ENCODE measurements around the gene BASP1.
"Not testable (repeated sequence)": the region's sequence is repeated elsewhere in the genome, so short reads cannot be mapped to it uniquely, and the experiment has no call there.

BASP1 gene, protein sequence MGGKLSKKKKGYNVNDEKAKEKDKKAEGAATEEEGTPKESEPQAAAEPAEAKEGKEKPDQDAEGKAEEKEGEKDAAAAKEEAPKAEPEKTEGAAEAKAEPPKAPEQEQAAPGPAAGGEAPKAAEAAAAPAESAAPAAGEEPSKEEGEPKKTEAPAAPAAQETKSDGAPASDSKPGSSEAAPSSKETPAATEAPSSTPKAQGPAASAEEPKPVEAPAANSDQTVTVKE

DNA sequence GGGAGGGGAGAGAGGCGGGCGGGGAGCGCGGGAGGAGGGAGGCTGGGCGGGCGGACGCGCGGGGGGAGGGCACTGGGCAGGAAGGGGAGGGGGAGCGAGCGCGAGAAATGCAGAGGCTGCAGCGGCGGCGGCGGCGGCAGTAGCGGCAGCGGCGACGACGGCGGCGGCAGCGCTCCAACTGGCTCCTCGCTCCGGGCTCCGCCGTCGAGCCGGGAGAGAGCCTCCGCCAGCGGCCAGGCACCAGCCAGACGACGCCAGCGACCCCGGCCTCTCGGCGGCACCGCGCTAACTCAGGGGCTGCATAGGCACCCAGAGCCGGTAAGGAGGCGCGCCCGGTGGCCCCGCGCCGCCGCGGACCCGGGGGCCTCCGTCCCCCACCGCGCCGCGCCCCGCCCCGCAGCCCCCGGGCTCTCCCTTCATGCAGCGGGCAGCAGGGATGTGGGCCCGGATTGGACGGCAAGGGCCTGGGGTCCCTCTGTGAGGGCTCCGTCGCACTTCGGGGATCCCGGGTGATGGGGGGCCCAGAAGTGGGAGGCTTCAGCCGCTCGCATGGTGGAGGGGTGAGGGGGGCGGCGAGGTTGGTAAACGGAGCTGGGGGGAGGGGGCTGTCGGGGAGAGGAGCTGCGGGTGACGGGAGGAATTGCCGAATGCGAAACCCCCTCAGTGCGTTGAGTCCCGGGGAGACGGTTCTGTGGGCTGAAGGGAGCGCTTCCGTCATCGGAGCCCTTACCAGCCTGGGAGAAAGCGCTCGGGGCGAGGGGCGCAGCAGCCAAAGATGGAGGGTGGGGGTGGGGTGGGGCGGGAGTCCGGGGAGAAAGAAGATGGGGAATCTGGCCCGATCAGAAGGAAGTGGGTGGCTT, at the start of gene BASP1:
BASP1 (plus strand) TSS at position 139 of the 860 bp plus-strand sequence. CDS start 57,586 bp downstream, outside the sequence.
- no peak for DNase-seq

DNA sequence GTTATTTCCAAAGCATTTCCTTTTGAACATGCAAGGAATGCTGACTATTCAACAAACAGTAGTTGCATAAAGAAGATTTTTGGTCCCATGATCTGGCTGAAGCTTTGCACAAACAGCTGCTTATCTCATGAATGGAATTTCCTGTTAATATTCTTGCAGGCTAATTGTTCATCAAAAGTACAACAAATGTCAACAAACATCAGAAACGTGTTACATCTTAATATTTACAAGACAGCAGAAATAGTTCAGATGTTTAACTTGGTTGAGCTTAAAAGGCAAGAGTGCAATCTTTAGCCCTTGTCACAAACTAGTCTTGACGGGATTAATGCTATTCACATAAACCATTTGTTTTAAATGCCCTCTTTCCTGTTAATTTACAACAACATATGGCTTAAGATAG, 47.9 kb upstream of the BASP1 start:
- no peak for DNase-seq

DNA sequence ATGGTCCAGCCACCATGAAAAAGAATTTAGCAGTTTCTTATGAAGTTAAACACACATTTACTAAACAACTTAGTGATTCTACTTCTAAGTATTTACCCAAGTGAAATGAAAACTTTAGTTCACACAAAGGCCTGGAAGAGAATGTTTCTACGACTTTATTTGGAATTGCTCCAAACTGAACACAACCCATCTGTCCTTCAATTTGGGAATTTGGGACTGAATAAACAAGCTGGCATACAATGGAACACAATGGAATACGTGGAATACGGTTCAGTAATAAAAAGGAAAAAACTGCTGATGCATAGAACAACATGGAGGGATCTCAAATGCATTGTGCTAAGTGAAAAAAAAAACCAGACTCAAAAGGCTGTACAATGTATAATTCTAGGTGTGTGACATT, 44.6 kb upstream of the BASP1 start:
- DNase-seq, result no peak

DNA sequence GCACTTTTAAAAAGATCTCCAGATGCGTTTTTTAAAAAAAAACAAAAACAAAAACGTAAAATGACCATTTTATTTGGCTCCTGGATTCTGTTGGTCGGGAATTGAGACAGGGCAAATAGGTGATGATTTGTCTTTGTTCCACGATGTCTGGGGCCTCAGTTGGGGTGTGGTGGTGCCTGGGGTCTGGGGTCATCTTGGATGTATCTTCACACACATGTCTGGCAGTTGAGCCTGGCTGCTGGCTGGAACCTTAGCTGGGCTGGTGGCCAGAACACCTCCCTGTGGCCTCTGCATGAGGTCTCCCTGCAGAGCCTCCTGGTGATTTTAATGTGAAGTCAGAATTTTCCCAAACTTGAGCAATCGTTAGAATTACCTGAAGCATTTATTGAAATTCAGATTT, 42.5 kb upstream of the BASP1 start:
- DNase-seq, result no peak

DNA sequence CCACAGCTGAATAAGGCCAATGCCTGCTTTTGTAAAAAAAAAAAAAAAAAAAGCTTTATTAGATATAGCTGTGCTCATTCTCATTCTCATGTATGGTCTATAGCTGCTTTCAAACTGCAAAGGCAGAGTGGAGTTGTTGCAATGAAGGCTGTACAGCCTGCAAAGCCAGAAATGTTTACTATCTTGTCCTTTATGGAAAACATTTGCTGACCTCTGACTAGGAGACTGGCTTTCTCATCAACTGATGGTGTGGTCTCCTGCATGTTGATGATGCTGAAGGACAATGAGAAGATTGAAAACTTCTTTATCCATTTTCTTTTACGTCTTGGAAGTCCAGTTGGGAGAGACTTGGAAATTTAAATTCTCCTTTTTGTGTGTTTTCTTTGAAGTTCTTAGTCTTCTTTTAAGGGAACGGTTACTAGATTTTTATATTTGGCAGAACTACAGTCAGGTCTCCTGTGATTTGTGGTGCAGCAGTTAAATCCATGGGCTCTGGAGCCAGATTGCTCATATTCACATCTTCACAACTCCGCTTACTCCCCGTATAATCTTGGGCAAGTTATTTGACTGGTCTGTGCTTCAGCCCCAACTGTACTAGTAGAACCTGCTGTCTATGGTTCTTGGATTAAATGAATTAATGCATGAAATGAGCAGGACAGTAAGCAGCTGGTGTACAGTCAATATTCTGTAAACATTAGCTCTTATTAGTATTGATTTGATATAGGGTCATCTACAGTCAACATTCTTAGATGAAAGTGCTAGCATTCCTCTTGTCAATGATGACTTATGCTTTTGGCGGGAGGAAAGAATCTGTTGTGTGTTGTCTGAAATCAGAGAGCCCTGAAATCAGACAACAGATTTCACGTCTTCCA, 39.7 kb upstream of the BASP1 start:
- no peak for DNase-seq

DNA sequence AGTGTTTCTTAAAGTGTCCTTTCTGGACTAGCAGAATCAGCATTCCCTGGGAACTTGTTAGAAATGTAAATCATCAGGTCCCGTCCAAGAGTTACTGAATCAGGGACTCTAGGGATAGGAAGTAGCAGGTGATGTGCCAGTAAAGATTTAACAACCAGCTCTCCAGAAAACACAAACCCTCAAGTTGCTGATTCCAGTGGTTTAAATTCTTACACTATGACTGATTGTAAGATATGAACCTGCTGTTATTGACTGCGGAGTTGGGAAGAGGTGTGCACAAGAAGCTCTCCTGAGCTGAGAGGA, 39.1 kb upstream of the BASP1 start:
- no peak for DNase-seq

DNA sequence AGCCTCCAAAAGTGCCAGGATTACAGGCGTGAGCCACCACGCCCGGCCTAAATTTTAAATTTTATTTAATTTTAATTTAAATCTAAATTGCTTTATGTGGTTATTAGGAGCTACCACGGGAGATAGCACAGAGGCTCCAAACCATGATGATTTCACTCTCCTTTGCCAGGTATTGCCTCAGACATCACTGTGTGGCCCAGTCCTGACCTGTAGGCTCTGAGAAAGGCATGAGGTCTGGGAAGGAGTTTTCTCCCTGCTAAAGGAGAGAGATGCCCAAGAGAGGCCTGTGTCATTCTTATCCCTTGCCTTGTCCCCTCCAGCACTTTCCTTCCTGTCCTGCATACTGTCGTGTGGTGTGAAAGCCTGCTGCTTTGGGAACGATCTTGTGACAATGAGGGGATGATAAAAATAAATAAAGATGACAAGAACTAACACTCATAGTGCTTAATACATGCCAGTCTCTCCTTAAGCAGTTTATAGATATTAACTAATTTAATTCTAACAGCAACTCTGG, 37.0 kb upstream of the BASP1 start:
- no peak for DNase-seq

DNA sequence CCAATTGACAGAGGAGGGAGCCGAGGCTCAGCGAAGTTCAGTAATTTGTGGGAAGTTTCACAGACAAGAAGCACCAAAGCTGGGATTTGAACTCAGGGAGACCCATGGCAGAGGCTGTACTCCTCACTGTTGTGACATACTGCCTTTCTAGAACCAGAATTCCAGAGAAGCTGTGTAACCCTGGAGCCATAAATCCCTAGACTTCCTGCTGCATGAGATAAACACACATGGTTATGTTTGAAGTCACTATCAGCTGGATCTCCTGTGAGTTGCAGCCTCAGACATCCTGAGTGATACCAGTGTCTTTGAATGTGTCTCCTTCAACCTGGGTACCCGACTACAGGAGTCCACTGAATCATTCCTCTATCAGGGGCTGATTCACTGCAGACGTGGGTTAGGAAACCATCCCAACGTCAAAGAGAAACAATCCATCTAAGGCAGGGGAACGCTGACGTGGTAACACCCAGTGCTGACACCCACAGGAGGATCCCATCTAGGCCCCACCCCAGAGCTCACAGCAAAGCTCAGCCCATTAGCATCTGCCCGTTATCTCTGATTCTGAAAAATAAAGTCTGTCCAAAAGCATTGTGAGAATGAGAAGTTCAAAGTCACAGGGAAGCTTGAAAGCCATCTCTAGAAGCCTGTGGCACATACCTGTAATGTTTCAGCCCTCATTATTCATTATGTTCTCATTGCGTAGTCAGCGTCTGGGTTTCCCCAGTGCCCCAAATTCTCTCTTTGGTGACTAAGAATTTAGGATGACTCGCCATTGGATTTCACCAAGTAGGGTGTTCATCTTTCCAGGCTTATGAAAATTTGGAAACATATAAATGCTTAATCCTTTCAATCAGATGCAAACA, 36.3 kb upstream of the BASP1 start:
- no peak for DNase-seq

DNA sequence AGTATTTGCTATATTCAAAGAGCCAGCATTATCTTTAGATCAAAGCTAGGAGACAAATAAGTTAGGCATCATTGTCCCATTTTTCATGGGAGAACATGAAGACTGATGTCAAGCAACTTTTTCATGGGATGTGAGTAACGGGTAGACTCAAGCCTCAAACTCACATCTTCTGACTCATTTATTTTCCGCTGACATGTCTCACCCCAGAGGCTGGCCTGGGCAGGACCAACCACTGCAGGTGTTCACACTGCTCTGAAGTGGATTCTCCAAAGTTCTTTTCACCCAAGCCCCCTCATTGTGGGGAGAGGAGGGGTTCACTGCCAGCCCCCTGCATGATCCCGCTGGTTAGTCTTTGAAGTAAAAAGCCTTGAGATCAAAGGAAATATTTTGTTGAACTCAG, 34.9 kb upstream of the BASP1 start:
- DNase-seq, result no peak

DNA sequence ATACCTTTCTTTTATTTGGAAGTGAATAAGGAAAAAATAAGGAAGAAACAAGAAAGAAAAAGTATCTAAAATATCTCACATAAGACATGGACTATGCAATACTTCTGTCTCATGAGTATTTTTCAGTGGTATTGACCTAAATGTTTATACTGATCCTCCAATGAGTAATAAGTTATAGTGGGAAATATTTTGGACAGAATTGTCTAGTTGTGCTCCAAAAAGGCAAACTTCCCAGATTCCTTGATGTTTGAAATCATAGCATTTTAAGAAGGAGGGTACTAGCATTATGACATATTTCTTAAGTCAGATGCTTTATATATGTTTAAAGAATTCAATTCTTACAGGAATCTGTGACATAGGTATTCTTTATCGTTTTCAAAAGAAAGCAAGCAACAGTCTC, 34.5 kb upstream of the BASP1 start:
- no peak for DNase-seq

DNA sequence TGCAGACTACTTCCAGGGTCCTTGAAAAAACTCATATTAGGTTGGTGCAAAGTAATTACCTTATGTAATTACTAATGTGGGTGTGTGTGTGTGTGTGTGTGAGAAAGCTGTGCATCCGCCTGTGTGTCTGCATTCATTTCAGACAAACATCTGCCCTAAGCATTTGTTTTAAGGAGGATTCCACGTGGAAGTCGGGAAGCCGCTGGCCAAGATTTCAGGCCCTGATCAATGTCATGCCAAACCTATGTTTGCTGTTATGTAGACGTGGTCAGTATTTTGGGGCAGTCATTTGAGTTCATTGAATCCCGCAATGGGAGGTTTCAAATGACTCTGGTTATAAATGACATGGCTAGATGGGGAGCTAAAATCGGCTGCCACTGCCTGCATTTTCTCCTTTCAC, 33.6 kb upstream of the BASP1 start:
- DNase-seq, result no peak

DNA sequence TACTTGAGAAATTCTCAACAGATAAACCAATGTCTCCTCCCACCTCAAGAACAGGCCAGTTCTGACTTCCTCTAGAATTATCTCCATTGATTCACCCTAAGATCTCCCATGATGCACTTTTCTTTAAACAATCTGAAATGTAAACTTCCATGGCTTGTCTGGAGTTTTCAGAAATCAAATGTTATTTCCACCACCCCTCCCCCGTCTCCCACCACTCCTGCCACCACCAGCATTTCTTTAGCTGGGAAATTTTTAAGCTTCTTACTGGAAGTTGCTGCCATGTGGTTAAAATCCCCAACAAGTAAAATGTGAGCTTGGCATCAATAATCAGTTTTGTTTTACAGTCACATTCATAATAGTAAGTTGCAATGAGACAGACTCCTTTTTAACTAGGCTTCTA, 32.8 kb upstream of the BASP1 start:
- no peak for DNase-seq

DNA sequence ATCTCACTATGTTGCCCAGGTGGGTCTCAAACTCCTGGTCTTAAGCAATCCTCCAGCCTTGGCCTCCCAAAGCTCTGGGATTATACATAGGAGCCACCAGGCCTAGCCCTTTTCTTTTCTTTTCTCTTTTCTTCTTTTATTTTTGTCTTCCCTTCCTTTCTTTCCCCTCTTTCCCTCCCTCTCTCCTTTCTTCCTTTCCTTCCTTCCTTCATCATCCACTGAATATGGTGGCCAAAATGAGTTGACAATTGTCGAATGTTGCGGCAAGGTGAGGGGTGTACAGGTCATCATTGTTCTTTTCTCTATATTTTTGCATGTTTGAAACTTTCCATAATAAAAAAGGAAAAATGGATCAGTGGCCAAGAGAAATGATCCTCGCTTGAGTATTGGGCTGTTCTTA, 32.1 kb upstream of the BASP1 start:
- DNase-seq, result no peak

DNA sequence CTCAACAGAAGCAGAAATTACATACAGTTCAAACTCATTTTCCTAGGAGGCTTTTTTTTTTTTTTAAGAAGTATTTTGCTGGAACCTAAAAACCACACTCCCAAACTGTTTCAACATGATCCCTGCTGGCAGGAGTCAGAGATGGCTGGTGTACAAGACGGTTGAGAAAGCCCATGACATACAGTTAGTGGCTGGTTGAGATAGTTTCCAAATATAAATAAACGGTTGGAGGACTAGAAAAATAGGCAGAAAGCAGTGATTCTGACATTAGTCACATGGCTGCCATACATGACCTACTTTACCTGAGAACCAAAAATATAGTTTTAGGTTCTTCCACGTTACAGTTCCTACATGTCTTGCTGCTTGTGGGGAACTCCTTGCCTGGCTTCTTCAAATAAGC, 31.7 kb upstream of the BASP1 start:
- no peak for DNase-seq

DNA sequence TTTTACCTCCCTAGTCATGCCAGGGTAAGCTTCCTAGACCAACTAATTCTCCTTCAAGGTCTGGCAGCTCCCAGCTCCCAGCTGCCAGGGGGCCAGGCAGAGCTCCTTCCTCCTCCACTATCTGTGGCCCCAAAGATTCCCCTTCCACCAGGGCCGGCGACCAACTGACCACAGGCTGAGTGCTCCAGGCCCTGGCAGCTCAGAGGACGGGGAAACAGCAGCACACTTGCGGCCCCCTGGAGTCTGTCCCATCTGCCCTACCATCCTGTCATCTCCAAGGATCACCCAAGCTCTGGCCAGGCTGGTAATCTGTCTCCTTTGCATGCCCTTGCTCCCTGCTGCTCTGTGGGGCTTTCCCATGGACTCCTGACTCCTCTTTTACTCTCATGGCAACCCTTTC, 31.2 kb upstream of the BASP1 start:
- no peak for DNase-seq

DNA sequence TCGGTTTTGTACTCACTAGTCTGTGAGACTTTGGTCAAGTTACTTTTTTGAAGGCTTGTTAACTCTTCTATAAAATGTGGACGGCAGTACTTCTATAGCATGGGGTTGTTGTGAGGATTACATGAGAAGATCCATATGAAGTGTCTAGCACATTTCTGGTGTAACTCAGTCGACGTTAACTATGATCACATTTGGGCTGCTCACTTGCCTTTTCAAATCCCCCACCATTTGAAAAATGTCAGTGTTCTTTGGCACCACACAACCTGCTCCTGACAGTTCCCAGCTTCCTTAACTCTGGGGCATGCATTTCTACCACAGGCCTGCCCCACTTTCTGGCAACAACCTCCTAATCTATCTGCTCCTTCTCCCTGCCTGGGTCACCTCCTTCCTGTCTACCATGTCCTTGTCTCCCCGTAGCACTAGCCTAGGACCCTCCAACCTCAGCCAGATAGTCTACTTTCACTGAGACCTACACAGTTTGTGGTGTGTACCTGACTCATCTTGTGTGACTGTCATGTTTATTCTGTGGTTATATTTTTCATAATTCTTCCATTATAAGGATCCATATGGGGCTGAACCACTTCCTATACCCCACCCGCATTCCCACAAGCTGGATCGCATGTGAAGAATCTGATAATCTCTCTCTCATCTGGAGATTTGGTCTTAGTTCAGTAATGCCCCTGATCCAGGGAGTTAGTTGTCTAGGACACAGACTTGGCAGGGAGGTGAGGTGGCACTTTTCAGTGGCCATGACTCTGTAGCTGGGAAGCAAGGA, 30.2 kb upstream of the BASP1 start:
- no peak for DNase-seq

DNA sequence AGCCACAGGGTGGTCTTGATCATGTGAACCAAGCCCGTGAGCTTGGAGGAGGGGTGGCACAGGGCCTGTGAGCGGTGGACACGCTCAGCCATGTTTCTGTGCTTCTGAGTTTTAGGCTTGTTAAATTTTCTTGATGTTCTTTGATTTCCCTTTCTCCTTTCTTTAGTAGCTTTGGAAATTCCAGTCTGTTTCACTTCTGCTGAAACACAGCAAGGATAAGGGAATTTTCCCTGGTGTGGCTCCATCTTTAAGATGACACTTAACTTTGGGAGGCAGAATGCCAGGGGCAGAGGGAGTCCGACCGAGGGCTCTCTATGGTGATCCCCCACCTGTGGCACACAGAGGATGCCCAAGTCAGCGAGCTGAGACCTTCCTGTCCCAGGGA, 29.7 kb upstream of the BASP1 start:
- DNase-seq, result no peak

DNA sequence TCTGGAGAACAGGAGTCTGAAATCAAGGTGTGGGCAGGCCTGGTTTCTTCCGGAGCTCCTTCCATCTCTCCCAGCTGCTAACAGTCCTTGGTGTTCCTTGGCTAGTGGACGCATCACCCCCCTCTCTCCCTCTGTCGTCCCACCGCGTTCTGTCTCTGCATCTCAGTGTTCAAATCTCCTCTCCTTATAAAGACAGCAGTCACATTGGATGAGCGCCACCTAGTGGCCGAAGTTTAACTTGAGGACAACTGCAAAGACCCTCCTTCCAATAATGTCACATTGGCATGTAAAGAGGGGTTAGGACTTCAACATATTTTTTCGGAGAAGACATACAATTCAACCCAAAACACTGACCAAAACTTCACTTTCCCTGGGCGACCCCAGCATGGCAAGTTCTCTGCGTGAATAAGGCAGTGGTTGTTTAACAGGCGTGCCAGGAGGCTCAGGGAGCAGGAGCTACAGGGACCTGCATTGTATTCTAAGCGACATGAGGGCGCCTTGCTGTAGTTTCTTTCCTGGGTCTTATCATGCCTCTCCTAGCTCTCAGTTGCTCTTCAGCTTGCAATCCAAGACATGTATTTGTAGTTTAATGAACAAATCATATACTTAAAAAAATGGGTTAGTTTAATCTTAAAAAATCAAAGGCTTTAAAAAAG, 27.9 kb upstream of the BASP1 start:
- DNase-seq, result peak; percentile 47

DNA sequence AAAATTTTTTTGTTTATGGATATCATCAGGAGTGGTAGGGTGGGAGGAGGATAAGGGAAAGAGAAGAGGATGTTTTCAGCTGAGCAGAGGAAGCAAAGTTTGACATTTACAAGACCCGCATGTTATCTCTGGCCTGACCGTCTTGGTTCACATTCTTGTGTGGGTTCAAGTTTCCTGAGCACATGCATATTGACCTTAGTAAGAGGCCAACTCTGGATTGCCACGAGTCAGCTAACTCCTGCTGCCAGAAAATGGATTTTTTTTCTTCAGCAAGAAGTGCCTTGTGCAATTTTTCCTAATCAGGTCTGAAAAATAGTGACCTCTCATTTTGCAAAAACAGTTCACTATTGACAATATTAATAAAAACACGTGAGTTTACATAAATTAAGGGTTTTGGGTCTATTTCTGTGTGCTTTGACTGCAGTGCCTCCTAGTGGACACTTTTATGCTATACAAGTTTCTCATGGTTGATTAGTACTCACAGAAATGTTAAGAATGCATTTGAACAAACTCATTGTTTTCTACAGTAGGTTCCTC, 27.1 kb upstream of the BASP1 start:
- DNase-seq, result no peak

DNA sequence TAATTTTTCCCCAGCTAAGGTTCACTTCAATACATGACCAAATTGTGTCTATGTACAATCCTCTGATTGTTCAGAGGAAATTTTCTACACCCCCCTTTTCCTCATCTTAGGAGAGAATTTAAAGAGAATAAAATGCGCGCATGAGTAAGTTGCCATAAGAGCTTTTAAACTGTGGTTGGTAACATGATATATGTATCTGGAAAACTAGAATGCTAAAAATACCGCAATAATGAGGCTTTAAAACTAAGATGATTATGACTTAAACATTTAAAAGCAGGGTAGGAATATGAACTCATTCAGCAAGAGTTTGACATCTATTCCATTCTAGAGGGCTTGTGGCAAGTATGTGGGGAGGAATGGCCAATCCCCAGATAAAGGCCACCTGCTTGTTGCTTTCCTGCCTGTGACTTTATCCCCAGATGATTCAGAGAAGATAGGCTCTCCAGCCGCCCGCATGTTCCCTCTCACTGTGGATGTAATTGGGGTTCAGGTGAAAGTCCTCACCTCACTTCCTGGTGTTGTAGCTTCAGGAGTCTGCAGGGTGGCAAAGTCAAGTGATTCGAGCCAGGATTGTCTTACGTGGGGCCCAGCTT, 26.5 kb upstream of the BASP1 start:
- no peak for DNase-seq

DNA sequence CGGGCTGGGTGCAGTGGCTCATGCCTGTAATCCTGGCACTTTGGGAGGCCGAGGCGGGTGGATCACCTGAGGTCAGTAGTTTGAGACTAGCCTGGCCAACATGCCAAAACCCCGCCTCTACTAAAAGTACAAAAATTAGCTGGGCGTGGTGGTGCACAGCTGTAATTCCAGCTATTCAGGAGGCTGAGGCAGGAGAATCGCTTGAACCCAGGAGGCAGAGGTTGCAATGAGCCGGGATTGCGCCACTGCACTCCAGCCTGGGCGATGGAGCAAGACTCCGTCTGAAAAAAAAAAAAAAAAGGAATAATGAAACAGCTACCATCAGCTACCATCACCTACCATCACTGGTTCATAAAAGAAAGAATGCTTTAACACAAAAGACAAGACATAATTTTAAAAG, 25.9 kb upstream of the BASP1 start:
- not testable (repeated sequence) for DNase-seq

Data from activated CD4-positive, alpha-beta T cell treated with anti-CD3 and anti-CD28 coated beads, Interleukin-2, amount 50 U/mL, for 1 hour (primary cell).